GM23338 (cell line): Measurements from ENCODE around the gene DSCAML1. TPM values are rescaled to one million over a fixed set of nuclear protein-coding genes. Genes with fewer than 3 reads are reported as not detected.

Experiments used
- ATAC-seq: fragments of 200-7000 bp; cut with Tn5 transposase; 3 replicates; pipeline ENCODE4 v1.9.1; 2020
- DNase-seq: peaks from one replicate; pipeline ENCODE4 v3.0.0-alpha.2; 2015; ENCODE audit warnings: low spot score
- H2AFZ ChIP-seq: fragments of 200-600 bp; sonication (generic); 2 replicates; pipeline ENCODE4 v1.8.0; 2016; ENCODE audit warnings: antibody characterized with exemption, mild to moderate bottlenecking, moderate library complexity
- H3F3A ChIP-seq: fragments of 200-600 bp; sonication (generic); replicated peaks from 2 replicates; pipeline ENCODE4 v1.8.0; 2017; ENCODE audit warnings: antibody characterized with exemption, mixed run types, low read depth
- H3K27ac ChIP-seq: fragments of 200-600 bp; sonication (generic); 2 replicates; pipeline ENCODE4 v1.6.1; 2016; ENCODE audit warnings: low read depth
- H3K27me3 ChIP-seq: fragments of 200-600 bp; sonication (generic); 2 replicates; pipeline ENCODE4 v1.8.0; 2016; ENCODE audit warnings: mild to moderate bottlenecking, mixed run types, moderate library complexity; ENCODE audit not compliant: insufficient read depth
- H3K36me3 ChIP-seq: fragments of 200-600 bp; sonication (generic); 2 replicates; pipeline ENCODE4 v1.8.0; 2016; ENCODE audit warnings: mild to moderate bottlenecking; ENCODE audit not compliant: insufficient read depth
- H3K4me1 ChIP-seq: fragments of 200-600 bp; sonication (generic); 2 replicates; pipeline ENCODE4 v1.8.0; 2016; ENCODE audit warnings: mild to moderate bottlenecking, moderate library complexity; ENCODE audit not compliant: insufficient read depth
- H3K4me2 ChIP-seq: fragments of 200-600 bp; sonication (generic); 2 replicates; pipeline ENCODE4 v1.7.1; 2017; ENCODE audit warnings: mixed run types
- H3K4me3 ChIP-seq: fragments of 200-600 bp; sonication (generic); 2 replicates; pipeline ENCODE4 v1.6.1; 2016; ENCODE audit warnings: mixed run types
- H3K79me2 ChIP-seq: fragments of 200-600 bp; sonication (generic); replicated peaks from 2 replicates; pipeline ENCODE4 v1.8.0; 2017; ENCODE audit warnings: mild to moderate bottlenecking; ENCODE audit not compliant: insufficient read depth
- H3K9me2 ChIP-seq: fragments of 200-600 bp; sonication (generic); 2 replicates; pipeline ENCODE4 v1.8.0; 2017; ENCODE audit not compliant: insufficient read depth
- H4K20me1 ChIP-seq: fragments of 200-600 bp; sonication (generic); replicated peaks from 2 replicates; pipeline ENCODE4 v1.8.0; 2017; ENCODE audit warnings: mild to moderate bottlenecking; ENCODE audit not compliant: insufficient read depth
- H3K27ac Mint-ChIP-seq: 2 replicates; pipeline ENCODE4 v1.8.0; 2020; ENCODE audit warnings: inconsistent platforms, mild to moderate bottlenecking, moderate library complexity, mixed read lengths
- H3K27me3 Mint-ChIP-seq: 3 replicates; pipeline ENCODE4 v1.8.0; 2022; ENCODE audit warnings: low read depth, mild to moderate bottlenecking, moderate library complexity, mixed read lengths, inconsistent platforms; ENCODE audit not compliant: insufficient read depth, poor library complexity
- H3K36me3 Mint-ChIP-seq: 3 replicates; pipeline ENCODE4 v1.8.0; 2021; ENCODE audit warnings: low read depth, mild to moderate bottlenecking, inconsistent platforms, moderate library complexity, mixed read lengths
- H3K4me1 Mint-ChIP-seq: 3 replicates; pipeline ENCODE4 v1.8.0; 2020; ENCODE audit warnings: mild to moderate bottlenecking, inconsistent platforms, mixed read lengths
- H3K4me3 Mint-ChIP-seq: 3 replicates; pipeline ENCODE4 v1.8.0; 2021; ENCODE audit warnings: moderate library complexity, mild to moderate bottlenecking, inconsistent platforms, mixed read lengths
- H3K9me3 Mint-ChIP-seq: 3 replicates; pipeline ENCODE4 v1.8.0; 2020; ENCODE audit warnings: moderate library complexity, mild to moderate bottlenecking, inconsistent platforms, mixed read lengths
- CREB1 ChIP-seq: fragments of 250-450 bp; sonication (Bioruptor Pico); IDR thresholded peaks from 2 replicates; pipeline ENCODE4 v1.5.0; 2020; ENCODE audit warnings: low read depth, mild to moderate bottlenecking, moderate library complexity
- CTCF ChIP-seq, 2 experiments: fragments of 200-600 bp in 1 of 2; sonication (generic) in 1 of 2; conservative IDR thresholded peaks; 2 replicates each; pipeline versions ENCODE4 v1.5.1 to v1.6.1; 2016 to 2017; ENCODE audit warnings: antibody characterized with exemption in 2 of 2, low read depth in 2 of 2, mild to moderate bottlenecking in 2 of 2, moderate library complexity in 1 of 2
- ETS1 ChIP-seq: IDR thresholded peaks from 2 replicates; pipeline ENCODE4 v1.6.1; 2016; ENCODE audit warnings: antibody characterized with exemption
- EZH2 ChIP-seq: fragments of 200-600 bp; sonication (generic); IDR thresholded peaks from one replicate; pipeline ENCODE4 v1.8.0; 2017; ENCODE audit warnings: antibody characterized with exemption, mild to moderate bottlenecking, low read depth; ENCODE audit not compliant: unreplicated experiment
- EZH2phosphoT487 ChIP-seq: fragments of 200-600 bp; sonication (generic); IDR thresholded peaks from one replicate; pipeline ENCODE4 v1.8.1; 2018; ENCODE audit warnings: antibody characterized with exemption; ENCODE audit not compliant: unreplicated experiment
- POLR2AphosphoS5 ChIP-seq: IDR thresholded peaks from 2 replicates; pipeline ENCODE4 v1.6.1; 2016; ENCODE audit warnings: antibody characterized with exemption, low read depth
- REST ChIP-seq: IDR thresholded peaks from one replicate; pipeline ENCODE4 v1.6.1; 2018; ENCODE audit warnings: antibody characterized with exemption; ENCODE audit not compliant: unreplicated experiment
- STAT1 ChIP-seq: IDR thresholded peaks from one replicate; pipeline ENCODE4 v1.6.1; 2016; ENCODE audit warnings: antibody characterized with exemption; ENCODE audit not compliant: unreplicated experiment
- ZNF114 ChIP-seq: fragments of 250-450 bp; sonication (Bioruptor Pico); IDR thresholded peaks from 2 replicates; pipeline ENCODE4 v1.5.0; 2020; ENCODE audit warnings: mild to moderate bottlenecking, moderate library complexity
- ZNF462 ChIP-seq: fragments of 250-450 bp; sonication (Bioruptor Pico); IDR thresholded peaks from 2 replicates; pipeline ENCODE4 v1.5.0; 2020; ENCODE audit warnings: mild to moderate bottlenecking, moderate library complexity
- polyA plus RNA-seq: library from polyadenylated mRNA; unstranded; fragments of >200 nt; fragmentation: Nextera tagmentation; extraction: Ambion mirVana; gene quantifications from 2 replicates; pipeline ENCODE4 v1.2.1, GENCODE V29; 2016
- total RNA-seq: library from RNA; depleted of rRNA; stranded (reverse); fragments of >200 nt; shearing (Covaris generic); gene quantifications from 2 replicates; pipeline ENCODE4 v1.2.3, GENCODE V29; 2014

The DSCAML1 gene
- total and polyA plus RNA-seq, 2 experiments from 2014 or later: 0.17 TPM; not detected in 1

GRCh38 chr11:117394221-117394925 is 402.6 kb downstream of the DSCAML1 start (continued):
- no peak for TF ChIP-seq ZNF462 (CRISPR knock-in tag)
- no peak for TF ChIP-seq CREB1 (CRISPR knock-in tag)
- TF ChIP-seq CTCF (conservative IDR thresholded peaks at IDR 0.05; ENCODE audit: low read depth in 2 of 2): no peak

GRCh38 chr11:117392979-117393378 is 404.0 kb downstream of the DSCAML1 start:
- no peak overlapping the region for H3K27ac Mint-ChIP-seq
- no peak overlapping the region for H3K4me2 ChIP-seq
- peaks cover 2% of the 10 kb centered on the region for H3K27me3 Mint-ChIP-seq

More at GRCh38 chr11:117392979-117393378, 404.0 kb downstream of the DSCAML1 start:
- ATAC-seq (no peak), DNase-seq (no peak)
- peaks cover 49% of the 10 kb centered on the region for H3K36me3 Mint-ChIP-seq
- Histone ChIP-seq H3K79me2 (no peaks in the 10 kb centered on the region), H3K9me2 (no peaks in the 10 kb centered on the region), H3F3A (no peaks in the 10 kb centered on the region), H3K4me1 (no peaks in the 10 kb centered on the region), H2AFZ (no peak overlapping the region), H3K4me3 (no peak overlapping the region), H3K27ac (no peak overlapping the region), H3K27me3 (no peaks in the 10 kb centered on the region), H3K36me3 (peaks cover 10% of the 10 kb centered on the region), H4K20me1 (no peaks in the 10 kb centered on the region)
- H3K4me1 Mint-ChIP-seq: no peaks in the 10 kb centered on the region
- no peak overlapping the region for H3K4me3 Mint-ChIP-seq
- no peak for TF ChIP-seq ZNF114 (CRISPR knock-in tag)
- TF ChIP-seq STAT1: no peak
- no peak for TF ChIP-seq EZH2phosphoT487
- TF ChIP-seq POLR2AphosphoS5: no peak
- TF ChIP-seq ETS1: no peak
- no peak for TF ChIP-seq REST
- TF ChIP-seq EZH2: no peak
- peaks cover 11% of the 10 kb centered on the region for H3K9me3 Mint-ChIP-seq
